Gastrocnemius medialis (tissue), 4 donors: ENCODE measurements around the gene CCDC196. TPM values are rescaled to one million over a fixed set of nuclear protein-coding genes. Genes with fewer than 3 reads are reported as not detected.
"Not testable (repeated sequence)": the region's sequence is repeated elsewhere in the genome, so short reads cannot be mapped to it uniquely, and the experiment has no call there.

ENCODE experiments used
- ATAC-seq, 2 donors: fragments of 150-250 bp; one replicate each; pipeline ENCODE4 v1.9.1; 2016
- DNase-seq, 2 donors: peaks; one replicate each; pipeline ENCODE4 v3.0.0-alpha.2; 2019
- H3K27ac ChIP-seq, 4 donors: fragments of 200-600 bp; sonication (generic); 1 replicate in 1 of 4; 2 replicates in 3 of 4; pipeline ENCODE4 v1.5.1; 2016 to 2018; ENCODE audit warnings: mild to moderate bottlenecking in 2 of 4, moderate library complexity in 1 of 4
- H3K27me3 ChIP-seq, 3 donors: fragments of 200-600 bp; sonication (generic) in 2 of 3; 1 replicate in 1 of 3; 2 replicates in 2 of 3; pipeline versions ENCODE4 v1.5.1 to v1.6.0; 2016 to 2019; ENCODE audit warnings: mild to moderate bottlenecking in 1 of 3, moderate library complexity in 1 of 3
- H3K36me3 ChIP-seq, 2 donors: fragments of 200-600 bp; sonication (generic) in 1 of 2; one replicate each; pipeline ENCODE4 v1.5.1; 2017 to 2018
- H3K4me1 ChIP-seq, 2 donors: fragments of 200-600 bp; sonication (generic) in 1 of 2; one replicate each; pipeline ENCODE4 v1.5.1; 2016 to 2017; ENCODE audit warnings: mild to moderate bottlenecking in 2 of 2
- H3K4me3 ChIP-seq, 4 donors: fragments of 200-600 bp; sonication (generic) in 3 of 4; 1 replicate in 1 of 4; 2 replicates in 3 of 4; pipeline ENCODE4 v1.5.1; 2016 to 2019; ENCODE audit warnings: mild to moderate bottlenecking in 2 of 4
- H3K9me3 ChIP-seq, 3 donors: fragments of 200-600 bp; sonication (generic) in 2 of 3; 1 replicate in 1 of 3; 2 replicates in 2 of 3; pipeline ENCODE4 v1.5.1; 2016 to 2019
- POLR2A ChIP-seq, 2 donors: fragments of 450-650 bp; IDR thresholded peaks; one replicate each; pipeline ENCODE4 v1.6.1; 2017; ENCODE audit warnings: antibody characterized with exemption in 2 of 2, mild to moderate bottlenecking in 2 of 2, moderate library complexity in 2 of 2
- in situ Hi-C, 4 donors: fragments of 200-750 bp; cut with MboI; loops; one replicate each; pipeline versions ENCODE4 v1.15.0 to v1.8.0; 2017; ENCODE audit warnings: low sequenced_read_pairs in 4 of 4
- intact Hi-C: fragments of 100-400 bp; cut with DNase I; formaldehyde crosslinking; loops from one replicate; pipeline ENCODE4 v1.15.1; 2023; ENCODE audit warnings: low total_unique reads
- total RNA-seq, 4 donors: library from RNA; depleted of rRNA; stranded (reverse); fragments of >200 nt; gene quantifications; one replicate each; pipeline versions ENCODE4 v1.1.0 to v1.2.3, GENCODE V29; 2016
- TF ChIP-seq, protein P1 (sequence below), 5 experiments: fragments of 450-650 bp in 3 of 5; fragments of 200-600 bp in 2 of 5; sonication (generic) in 2 of 5; IDR thresholded peaks in 4 of 5; conservative IDR thresholded peaks in 1 of 5; 1 replicate in 4 of 5; 2 replicates in 1 of 5; pipeline ENCODE4 v1.5.1; 2016 to 2019; ENCODE audit warnings: antibody characterized with exemption in 5 of 5, mild to moderate bottlenecking in 3 of 5, moderate library complexity in 3 of 5

CCDC196 gene
- total RNA-seq, 4 donors from 2014 or later = not detected

DNA sequence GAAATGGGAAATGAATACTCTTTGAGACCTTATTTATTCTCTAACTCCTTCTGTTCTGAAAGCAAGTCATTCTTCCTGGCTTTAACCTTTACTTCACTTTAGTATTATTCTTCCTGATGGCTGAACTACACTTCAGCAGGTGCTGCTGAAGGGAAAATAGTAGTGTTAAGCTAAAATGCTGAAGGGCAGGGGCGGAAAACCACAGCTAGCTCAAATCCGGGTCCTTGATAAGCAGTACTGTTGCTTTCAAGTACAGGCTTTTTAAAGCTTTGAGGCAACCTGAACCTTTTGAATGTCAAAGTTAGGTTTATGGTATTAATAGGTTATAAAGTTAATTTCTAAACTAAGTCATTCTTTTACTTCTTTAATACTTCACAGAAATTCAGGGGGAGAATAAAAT lies 10.7 kb downstream of the CCDC196 start:
- H3K27ac ChIP-seq = no peak overlapping the region
- no peaks in the 10 kb centered on the region for H3K27me3 ChIP-seq
- no peak overlapping the region for H3K4me3 ChIP-seq
- no peak for ATAC-seq
- H3K9me3 ChIP-seq = no peaks in the 10 kb centered on the region
- H3K4me1 ChIP-seq = peaks cover 0 to 5% of the 10 kb centered on the region in 2 donors
- in situ Hi-C loops = no loop called here
- intact Hi-C loops = loop anchor here (5.0 kb wide), 2 partner anchors 50 to 70 kb away; no protein-coding TSS in a partner anchor
- TF ChIP-seq, protein P1, sequence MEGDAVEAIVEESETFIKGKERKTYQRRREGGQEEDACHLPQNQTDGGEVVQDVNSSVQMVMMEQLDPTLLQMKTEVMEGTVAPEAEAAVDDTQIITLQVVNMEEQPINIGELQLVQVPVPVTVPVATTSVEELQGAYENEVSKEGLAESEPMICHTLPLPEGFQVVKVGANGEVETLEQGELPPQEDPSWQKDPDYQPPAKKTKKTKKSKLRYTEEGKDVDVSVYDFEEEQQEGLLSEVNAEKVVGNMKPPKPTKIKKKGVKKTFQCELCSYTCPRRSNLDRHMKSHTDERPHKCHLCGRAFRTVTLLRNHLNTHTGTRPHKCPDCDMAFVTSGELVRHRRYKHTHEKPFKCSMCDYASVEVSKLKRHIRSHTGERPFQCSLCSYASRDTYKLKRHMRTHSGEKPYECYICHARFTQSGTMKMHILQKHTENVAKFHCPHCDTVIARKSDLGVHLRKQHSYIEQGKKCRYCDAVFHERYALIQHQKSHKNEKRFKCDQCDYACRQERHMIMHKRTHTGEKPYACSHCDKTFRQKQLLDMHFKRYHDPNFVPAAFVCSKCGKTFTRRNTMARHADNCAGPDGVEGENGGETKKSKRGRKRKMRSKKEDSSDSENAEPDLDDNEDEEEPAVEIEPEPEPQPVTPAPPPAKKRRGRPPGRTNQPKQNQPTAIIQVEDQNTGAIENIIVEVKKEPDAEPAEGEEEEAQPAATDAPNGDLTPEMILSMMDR (IDR thresholded peaks at IDR 0.05 in 4 of 5, conservative IDR thresholded peaks at IDR 0.05 in 1 of 5) = no peak
- TF ChIP-seq POLR2A (IDR thresholded peaks at IDR 0.05) = no peak
- DNase-seq = no peak
- H3K36me3 ChIP-seq = no peaks in the 10 kb centered on the region

- Histone ChIP-seq H3K27ac (no peak overlapping the region), H3K36me3 (no peaks in the 10 kb centered on the region), H3K4me3 (no peak overlapping the region), H3K27me3 (no peaks in the 10 kb centered on the region), H3K9me3 (no peaks in the 10 kb centered on the region), H3K4me1 (peaks cover 0 to 5% of the 10 kb centered on the region in 2 donors)
- DNase-seq = no peak
- intact Hi-C loops (loop anchor here (5.0 kb wide), 2 partner anchors 49 to 69 kb away; no protein-coding TSS in a partner anchor), in situ Hi-C loops (no loop called here)
- TF ChIP-seq, protein P1 (IDR thresholded peaks at IDR 0.05 in 4 of 5, conservative IDR thresholded peaks at IDR 0.05 in 1 of 5) = no peak
- no peak for TF ChIP-seq POLR2A (IDR thresholded peaks at IDR 0.05)
- ATAC-seq = no peak
Observed at GRCh38 chr14:66498311-66498710, 12.1 kb downstream of the CCDC196 start.

- Histone ChIP-seq H3K27ac (no peak overlapping the region), H3K27me3 (no peaks in the 10 kb centered on the region), H3K4me1 (peaks cover 1 to 4% of the 10 kb centered on the region in 2 donors), H3K4me3 (no peak overlapping the region), H3K36me3 (no peaks in the 10 kb centered on the region), H3K9me3 (no peaks in the 10 kb centered on the region)
- in situ Hi-C loops = no loop called here
- ATAC-seq (no peak), DNase-seq (no peak)
- TF ChIP-seq, protein P1 (IDR thresholded peaks at IDR 0.05 in 4 of 5, conservative IDR thresholded peaks at IDR 0.05 in 1 of 5) = no peak
- TF ChIP-seq POLR2A (IDR thresholded peaks at IDR 0.05) = no peak
- intact Hi-C loops = loop anchor here (10.0 kb wide), 1 partner anchor 143 kb away; no protein-coding TSS in a partner anchor
Observed at GRCh38 chr14:66501592-66501991, 15.4 kb downstream of the CCDC196 start.

DNA sequence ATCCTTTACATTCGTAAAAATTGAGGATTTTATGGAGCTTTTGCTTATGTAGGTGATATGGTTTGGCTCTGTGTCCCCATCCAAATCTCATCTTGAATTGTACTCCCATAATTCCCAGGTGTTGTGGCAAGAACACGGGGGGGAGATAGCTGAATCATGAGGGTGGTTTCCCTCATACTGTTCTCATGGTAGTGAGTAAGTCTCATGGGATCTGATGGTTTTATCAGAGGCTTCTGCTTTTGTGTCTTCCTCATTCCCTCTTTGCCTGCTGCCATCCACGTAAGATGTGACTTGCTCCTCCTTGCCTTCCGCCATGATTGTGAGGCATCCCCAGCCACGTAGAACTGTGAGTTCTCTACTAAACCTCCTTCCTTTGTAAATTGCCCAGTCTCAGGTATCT lies 16.7 kb downstream of the CCDC196 start:
- intact Hi-C loops = loop anchor here (10.0 kb wide), 1 partner anchor 142 kb away; no protein-coding TSS in a partner anchor
- DNase-seq, H3K4me1 ChIP-seq, H3K4me3 ChIP-seq, ATAC-seq, in situ Hi-C loops, H3K27me3 ChIP-seq, H3K9me3 ChIP-seq, H3K36me3 ChIP-seq: not testable (repeated sequence)
- H3K27ac ChIP-seq = peak overlapping the region in 1 of 4 donors; percentile 33

GRCh38 chr14:66503532-66503931 lies 17.4 kb downstream of the CCDC196 start:
- Histone ChIP-seq H3K9me3 (no peaks in the 10 kb centered on the region), H3K4me1 (peaks cover 8 to 9% of the 10 kb centered on the region in 2 donors), H3K36me3 (no peaks in the 10 kb centered on the region), H3K27me3 (no peaks in the 10 kb centered on the region), H3K27ac (peak overlapping the region in 1 of 4 donors; percentile 33), H3K4me3 (no peak overlapping the region)
- ATAC-seq (no peak), DNase-seq (no peak)
- TF ChIP-seq, protein P1 (IDR thresholded peaks at IDR 0.05 in 4 of 5, conservative IDR thresholded peaks at IDR 0.05 in 1 of 5) = no peak
- TF ChIP-seq POLR2A (IDR thresholded peaks at IDR 0.05) = no peak
- intact Hi-C loops (loop anchor here (10.0 kb wide), 1 partner anchor 141 kb away; no protein-coding TSS in a partner anchor), in situ Hi-C loops (no loop called here)
